Measurements from ENCODE around the gene ATP6V1G1.

The ATP6V1G1 gene

DNA sequence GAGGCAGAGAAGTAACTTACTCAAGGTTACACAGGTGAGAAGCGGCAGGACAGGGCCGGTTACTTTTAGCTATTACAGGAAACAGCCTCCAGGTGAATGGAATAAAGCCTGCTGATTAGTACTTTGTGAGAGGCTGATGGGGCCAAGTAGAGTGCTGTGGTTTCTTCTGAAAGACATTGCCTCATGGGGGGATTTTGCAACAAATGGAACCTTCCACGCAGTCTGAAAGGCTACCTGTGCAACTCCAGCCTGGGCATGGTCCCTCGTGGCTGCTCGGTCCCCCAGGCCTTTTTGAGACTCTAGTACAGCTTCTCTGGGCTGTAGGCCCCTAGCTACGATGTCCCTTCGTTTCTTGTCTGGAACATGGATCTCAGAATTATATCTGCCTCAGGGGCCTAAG is 25.5 kb downstream of the ATP6V1G1 start:
- no peak for DNase-seq

DNA sequence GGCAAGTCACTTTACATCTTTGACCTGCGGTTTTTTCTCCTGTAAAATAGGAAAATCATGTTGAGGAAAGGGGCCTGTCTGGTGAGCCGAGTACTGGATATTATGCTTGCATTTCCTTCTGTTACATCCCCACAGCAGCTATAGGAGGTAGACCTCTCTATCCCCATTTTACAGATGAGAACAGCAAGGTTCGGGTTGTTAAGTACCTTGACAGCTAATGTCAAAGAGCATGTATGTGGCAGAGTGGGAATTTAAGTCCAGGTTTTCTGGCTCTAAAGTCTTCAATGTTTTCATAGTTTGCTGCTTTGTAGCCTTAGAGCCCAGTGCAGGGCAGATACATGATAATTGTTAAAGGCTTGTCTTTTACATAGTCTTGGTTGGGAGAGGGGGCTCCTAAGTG is 26.4 kb downstream of the ATP6V1G1 start:
- no peak for DNase-seq

DNA sequence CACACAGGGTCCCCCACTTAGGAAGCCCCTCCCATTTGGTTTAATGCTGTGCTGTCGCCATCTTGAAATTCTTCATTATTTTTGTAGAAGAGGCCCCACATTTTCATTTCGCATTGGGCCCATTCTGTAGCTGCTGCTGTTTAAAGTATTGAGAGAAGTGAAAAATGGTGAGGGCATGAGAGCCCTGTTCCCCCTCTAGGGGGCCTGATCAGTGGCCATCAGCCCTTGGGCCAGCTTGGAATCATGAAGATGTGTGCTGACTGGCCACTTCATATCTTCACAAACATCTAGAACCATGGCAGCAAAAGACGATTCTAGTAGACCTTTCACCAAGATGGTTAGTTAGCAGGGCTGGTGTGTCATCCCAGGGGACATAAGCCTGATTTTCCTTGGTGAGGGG is 26.8 kb downstream of the ATP6V1G1 start:
- no peak for DNase-seq

DNA sequence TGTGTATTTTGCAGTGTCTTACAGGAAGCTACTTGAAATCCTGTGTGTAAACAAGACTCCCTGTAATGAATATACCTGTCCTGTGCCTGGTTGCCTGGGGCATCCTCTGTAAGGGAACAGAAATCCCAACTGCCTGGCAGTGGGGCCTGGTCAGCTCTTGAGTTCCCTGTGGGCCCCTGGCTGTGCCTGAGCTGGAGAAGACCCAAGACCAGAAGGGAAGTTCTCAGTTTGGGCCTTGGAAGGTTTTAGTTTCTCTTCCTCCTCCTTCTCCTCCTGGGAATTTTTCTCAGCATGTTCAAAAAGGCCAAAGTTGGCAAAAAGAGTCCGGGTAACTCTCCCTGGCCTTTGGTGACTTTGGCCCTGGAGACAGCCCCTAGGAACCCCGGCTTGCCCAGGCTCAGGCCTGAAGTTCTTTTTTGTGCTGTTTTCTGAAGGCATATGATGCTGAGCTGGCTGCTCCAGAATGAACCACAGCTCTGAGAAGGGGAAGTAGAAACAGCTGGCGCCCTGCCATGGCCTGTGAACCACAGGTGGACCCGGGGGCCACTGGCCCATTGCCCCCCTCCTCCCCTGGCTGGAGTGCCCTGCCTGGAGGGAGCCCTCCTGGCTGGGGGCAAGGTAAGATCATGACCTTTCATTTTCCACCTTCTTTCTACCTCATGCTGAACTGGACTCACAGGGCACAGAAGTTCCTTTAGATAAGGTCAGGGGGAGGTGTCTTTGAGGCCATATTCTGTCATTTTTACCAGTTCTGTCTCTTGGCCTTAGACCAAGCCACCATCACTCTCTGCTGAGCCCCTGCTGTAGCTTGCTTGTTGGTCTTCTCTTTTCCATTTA is 29.3 kb downstream of the ATP6V1G1 start:
- DNase-seq = no peak

DNA sequence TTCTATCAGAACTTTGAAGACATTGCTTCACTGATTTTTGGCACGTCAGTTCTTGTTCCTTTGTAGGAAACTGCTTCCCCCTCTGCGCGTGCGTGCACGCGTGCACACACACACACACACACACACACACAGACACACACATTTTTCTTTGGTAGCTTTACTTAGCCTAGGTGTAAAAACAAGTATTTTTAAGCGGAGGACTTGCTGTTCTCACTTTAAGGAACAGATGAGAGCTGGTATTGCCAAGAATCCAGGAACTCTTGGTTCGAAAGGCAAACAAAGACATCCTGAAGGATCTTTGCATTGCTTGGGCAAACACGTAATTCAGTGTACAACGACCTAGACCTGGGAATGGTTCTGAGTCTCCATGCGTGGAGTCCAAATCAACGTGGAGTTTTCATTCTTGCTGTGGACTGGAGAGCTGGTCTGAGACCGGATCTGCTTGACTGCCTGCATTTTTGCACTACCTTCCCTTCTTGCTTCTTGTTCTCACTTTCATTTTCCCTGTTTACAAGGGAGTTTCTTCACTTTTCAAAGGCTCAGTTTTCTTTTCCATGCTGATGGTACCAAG is 31.7 kb downstream of the ATP6V1G1 start:
- no peak for DNase-seq

DNA sequence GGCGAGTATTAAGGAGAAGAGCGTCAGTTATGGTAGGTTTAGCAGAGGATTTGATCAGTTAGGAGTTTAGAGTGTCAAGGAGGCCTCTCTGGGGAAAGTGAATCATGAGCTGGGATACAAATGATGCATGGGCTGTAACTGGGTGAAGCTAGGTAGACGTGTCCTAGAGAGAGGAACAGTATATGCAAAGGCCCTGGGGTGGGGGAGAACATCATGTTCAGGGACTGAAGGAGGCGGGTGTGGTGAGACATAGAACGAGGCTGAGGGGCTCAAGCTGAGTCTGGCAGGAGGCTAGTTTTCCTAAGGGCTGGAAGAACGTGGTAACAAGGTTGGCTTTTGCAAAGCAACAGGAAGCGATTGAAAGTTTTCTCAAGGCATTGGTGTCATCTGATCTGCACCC is 34.0 kb downstream of the ATP6V1G1 start:
- no peak for DNase-seq

DNA sequence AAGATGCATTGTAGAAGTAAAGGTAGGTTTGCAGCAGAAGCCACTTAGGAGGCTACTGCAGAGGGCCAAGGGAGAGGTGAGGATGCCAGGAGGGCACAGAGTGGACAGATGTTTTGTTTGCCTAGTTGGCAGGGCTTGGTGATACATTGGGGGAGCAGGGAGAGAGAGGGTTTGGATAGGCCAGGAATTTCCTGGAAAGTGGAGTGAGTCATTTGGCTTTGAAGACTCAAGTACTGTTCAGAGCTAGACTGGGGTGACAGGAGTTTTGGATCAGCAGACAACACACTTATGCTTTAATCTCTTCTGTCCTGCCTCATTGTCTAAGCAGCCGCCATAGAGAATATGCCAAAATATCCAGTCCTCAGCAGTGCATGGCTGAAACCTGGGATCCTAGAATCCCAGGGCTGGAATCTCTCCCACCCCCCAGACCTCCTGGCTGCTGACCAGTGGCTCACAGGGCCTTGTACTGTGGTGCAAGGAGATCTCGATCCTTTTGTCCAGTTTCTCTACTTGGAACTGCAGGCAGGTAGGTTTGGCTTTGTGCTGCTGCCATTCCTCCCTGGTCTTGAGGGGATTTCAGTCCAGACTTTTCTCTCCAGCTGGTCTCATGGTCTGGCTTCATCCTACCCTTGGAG is 34.5 kb downstream of the ATP6V1G1 start:
- no peak for DNase-seq

DNA sequence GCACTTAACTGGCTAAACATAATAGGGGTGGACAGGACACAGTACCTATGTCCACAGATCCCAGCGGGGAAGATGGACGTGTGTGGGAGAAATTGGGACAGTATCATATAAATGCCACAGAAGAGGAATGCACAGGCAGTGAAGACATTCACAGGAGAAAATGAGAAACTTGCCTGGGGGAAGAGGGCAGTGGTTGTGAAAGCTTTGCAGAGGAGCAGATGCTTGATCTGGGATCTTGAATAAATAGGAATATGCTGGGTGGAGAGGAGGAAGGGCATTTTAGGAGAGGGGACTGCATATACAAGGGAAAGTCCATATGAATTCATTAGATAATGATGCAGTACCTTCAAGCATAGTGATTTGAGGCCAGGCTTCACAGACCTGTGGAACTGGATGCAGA is 37.1 kb downstream of the ATP6V1G1 start:
- DNase-seq = no peak

DNA sequence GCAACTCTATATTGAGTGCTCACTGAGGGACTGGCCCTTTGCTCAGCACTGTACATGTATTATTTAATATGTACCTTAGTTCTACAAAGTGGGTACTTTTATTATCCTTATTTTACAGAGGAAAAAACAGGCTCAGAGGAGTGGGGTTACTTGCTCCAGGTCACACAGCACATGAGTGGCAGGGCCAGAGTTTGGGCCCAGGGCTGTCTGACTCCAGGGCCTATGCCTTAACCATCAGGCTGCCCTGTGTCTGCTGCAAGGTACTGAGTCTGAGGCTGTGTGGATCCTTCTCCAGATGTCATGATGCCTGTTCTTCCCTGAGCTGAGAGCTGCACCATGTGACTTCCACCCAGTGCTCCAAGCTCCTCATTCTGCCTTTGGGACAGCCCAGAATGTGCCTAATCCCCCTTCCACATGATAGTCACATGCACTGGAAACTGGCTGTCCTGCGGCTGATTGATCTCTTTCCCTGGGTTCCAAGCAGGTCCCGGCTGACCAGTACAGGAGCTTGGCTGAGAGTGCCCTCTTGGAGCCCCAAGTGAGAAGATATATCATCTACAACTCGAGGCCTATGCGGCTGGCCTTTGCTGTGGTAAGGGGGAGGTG is 38.9 kb downstream of the ATP6V1G1 start:
- no peak for DNase-seq

DNA sequence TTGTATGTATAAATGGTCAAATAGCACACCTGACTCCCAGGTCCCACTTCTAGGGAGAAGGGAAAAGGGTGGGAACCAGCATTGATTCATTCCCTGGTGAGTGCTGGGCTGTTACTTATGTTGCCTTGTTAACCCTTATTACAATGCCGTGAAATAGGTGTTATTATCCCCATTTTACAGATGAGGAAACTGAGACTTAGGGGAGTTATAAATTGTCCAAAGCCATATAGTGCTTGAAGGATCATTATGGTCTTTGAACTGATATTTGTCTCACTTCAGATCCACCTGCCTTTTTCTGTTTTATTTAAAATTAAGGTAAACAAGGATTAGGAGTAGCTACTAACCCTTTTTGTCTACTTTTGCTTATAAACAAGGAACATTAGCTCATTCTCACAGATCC is 40.0 kb downstream of the ATP6V1G1 start:
- DNase-seq = no peak

DNA sequence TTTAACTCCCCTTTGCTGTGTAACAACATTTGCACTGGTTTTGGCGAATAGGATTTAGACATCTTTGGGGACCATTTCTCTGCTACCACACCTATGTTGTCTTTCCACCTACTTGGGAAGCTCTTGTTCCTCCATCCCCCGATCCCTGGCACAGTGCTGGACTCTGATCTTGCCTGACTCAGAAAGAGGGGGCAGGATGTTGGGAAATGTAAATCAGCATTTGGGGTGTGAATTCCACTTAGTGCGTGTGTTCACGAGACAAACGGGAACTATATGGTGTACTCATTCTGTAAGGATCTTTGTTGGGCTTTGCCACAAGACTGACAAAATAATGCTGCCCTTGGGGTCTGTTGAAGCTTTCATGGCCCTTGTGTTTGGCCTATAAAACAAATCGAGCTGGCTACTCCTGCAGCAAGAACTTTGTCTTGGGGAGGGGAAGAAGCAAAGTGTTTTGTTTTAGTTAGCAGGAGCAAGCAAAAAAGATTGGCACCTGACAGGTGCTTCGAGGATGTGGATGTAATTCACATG is 42.1 kb downstream of the ATP6V1G1 start:
- no peak for DNase-seq

DNA sequence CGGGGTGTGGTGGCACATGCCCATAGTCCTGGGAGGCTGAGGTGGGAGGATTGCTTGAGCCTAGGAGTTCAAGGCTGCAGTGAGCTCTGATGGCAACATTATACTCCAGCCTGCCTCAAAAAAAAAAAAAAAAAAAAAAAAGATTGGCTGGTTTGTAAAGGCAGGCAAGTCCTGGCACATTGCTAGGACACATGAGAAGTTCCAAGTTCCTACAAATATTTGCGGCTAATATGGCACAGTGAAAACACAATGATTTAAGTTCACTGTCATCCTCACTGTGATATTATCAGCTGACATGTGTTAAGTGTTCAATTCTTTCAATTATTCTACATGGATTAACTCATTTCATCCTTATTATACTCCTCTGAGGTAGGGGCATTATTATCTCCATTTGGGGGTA is 43.6 kb downstream of the ATP6V1G1 start:
- DNase-seq = no peak

DNA sequence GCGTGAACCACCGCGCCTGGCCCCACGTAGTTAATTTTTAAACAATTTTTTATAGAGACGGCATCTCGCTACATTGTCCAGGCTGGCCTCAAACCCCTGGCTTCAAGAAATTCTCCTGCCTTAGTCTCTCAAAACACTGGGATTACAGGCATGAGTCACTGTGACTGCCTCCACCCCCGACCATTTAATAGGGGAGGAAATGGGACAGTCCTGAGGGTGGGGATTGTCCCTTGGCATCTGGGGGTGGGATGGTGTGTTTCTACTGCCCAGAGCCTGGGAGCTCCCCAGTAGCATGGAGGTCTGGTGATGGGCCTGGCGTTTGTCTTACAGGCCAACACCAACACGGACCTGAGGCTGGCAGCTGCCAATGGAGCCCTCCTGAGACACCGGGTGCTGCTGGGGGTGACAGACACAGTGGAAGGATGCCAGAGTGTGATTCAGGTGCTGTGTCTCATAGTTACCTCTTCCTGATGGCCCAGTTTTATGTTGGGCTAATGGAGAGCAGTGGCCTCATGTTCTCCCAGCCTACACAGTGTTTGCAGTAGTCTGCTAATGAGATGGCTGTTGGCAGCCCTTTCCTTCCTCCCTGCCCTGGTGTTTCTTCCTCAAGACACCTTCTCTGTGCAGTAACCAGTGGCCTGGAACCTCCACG is 46.0 kb downstream of the ATP6V1G1 start:
- no peak for DNase-seq

DNA sequence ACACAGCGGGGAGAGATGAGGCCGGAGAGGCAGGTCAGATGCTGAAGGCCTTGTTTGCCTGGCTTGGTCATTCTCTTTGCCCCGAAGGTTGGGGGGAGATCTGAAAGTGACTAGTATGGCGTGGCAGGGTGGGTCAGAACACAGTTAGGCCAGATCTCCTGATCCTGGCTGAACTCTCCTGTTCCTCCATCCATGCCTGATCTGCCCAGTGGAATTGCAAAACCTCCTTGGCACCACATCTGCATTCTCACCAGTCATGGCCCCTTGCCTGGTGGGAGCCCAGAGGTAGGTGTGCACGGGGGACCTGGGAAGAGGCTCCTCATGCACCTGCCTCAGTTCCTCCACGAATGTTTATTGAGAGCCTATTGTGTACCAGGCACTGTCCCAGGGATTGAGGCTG is 46.8 kb downstream of the ATP6V1G1 start:
- DNase-seq = no peak

DNA sequence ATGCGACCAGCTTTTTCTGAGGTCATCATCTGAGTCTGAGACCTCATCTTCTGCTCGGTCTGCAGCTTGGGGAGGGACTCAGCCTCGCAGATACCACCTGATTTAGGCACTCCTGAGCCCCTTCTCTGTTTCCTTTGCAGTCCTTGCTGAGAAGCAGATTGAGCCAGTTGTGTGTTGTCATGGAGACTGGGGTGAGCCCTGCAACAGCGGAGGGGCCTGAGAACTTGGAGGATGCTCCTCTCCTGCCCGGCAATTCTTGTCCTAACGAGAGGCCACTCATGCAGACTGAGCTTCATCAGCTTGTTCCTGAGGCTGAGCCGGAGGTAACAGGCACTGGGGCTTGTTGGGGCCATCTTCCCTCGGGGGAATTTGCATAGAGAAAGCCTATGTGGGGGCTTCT is 50.8 kb downstream of the ATP6V1G1 start:
- DNase-seq = no peak

DNA sequence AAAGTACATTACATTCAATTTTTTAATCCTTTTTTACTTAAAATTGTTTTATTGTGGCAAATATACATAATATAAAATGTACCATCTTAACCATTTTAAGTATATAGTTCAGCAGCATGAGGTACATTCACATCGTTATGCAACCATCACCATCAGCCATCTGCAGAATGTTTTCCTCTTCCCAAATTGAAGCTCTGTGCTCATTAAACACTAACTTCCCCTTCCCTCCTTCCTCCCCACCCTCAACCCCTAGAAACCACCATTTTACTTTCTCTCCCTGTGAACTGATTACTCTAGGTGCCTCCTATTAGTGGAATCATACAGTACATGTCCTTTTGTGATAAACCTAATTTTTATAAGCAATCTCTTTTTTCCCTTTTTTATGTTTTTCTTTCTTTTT is 54.4 kb downstream of the ATP6V1G1 start:
- no peak for DNase-seq

DNA sequence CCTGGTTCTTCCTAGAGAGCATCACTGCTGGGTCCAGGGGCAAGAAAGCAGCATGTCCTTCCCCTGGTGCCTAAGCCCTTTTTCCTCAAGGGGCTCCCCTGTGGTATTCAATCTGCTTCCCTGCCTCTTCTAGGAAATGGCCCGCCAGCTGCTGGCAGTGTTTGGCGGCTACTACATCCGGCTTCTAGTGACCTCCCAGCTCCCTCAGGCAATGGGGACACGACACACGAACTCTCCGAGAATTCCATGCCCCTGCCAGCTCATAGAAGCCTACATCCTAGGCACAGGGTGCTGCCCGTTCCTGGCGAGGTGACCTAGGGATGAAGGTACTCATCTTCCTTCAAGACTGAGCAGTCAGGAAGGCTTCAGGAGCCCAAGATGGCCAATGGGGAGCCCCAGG is 55.4 kb downstream of the ATP6V1G1 start:
- DNase-seq = no peak

DNA sequence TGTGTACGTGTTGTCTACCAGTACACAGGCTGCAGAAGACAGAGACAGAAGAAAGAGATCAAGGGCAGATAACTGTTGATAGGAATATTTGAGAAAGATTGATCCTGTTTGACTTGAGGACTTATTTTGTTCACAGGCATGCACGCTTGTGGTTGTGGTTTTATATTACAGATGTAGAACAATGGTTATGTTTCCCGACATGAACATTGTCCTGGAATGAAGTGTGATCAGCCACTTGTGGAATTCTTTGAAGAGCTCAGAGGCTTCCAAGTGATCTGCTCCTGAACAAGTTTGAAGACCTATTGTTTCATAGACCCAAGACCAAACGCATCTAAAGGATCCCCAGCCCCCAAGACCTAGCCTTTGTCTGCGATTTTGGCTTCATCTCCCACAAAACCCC is 56.3 kb downstream of the ATP6V1G1 start:
- DNase-seq = no peak
